NCI-H2081 (cell line): ENCODE measurements around the gene C20orf144.

Experiments
- DNase-seq, 2 experiments: peaks; one replicate each; lab custom pipeline; 2025; lab: John Stamatoyannopoulos, UW

The C20orf144 gene

DNA sequence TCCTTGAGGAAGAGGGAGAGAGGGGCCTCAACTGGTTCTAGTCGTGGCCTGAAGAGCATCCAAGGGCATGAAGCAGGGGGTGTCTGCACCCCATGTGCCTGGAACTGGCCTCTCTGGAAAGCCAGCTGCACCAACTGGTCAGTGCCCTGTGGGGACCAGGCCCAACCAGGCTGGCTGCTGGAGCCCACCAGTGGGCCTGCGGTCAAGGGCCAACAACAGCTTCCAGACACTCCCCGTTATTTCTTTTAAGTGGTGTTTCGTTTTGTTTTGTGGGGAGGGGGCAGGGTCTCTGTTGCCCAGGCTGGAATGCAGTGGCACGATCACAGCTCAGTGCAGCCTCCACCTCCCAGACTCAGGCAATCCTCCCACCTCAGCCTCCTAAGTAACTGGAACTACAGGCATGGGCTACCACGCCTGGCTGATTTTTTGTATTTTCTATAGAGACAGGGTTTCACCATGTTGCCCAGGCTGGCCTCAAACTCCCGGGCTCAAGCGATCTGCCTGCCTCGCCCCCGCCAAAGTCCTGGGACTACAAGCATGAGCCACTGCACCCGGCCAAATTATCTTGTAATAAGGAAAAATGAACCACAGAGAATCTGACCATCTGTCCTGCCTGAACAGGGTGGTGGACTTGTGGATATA is 11.9 kb upstream of the C20orf144 start:
- no peak for DNase-seq

DNA sequence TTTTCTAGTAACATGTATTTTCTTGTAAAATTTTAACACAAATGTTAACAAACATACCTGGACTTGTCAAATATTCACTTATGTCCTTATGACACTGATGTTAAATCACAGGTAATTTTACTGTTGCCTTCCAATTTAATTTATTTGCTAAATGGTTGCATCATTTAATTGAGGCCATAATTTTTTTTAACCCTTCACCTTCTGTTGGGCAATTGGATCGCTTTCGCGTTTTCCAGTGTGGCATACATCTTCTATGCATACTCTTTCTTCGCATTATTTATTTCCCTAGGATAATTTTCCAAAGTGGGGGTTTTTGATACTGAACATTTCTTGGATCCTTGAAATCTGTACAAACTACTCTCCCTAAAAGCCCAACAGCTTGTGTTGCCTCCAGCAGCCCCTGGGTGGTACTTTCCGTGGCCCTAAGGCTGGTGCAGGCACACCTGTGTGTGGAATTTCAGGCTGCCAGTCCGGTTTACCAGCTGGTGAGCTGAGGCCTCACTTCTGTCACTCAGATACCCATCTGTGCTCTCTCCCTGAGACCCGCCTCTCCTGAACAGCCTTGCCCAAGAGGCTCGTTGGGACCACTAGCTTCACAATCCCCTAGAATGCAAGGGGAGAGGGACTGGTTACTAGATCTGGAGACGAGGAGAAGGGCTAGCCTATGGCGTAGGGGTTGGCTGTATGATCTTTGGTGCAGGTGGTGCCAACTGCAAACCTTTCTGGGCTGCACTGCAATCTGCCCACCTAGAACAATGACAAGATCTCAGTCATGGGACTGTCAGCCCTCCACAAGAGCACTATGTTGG is 11.2 kb upstream of the C20orf144 start:
- DNase-seq, result peak in 1 of 2 experiments; percentile 37

DNA sequence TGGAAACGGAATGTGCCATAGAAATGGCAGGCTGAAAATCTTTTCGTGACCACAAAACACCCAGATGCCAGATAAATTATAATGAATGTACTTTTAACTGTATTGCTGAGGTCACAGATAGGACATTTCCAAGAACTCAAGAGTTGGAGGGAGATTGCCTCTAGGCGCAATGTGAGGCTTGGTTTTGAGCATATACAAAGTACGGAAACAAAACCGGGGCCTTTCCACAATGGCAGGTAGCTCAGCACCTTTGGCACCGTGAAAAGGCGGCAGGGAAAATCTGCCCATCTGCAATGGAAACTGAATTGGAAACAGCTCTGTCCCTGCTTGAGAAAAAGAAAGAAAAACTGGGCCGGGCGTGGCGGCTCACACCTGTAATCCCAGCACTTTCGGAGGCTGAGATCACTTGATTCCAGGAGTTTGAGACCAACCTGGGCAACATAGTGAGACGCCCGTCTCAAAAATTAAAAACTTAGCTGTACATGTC is 10.5 kb upstream of the C20orf144 start:
- DNase-seq, result no peak

DNA sequence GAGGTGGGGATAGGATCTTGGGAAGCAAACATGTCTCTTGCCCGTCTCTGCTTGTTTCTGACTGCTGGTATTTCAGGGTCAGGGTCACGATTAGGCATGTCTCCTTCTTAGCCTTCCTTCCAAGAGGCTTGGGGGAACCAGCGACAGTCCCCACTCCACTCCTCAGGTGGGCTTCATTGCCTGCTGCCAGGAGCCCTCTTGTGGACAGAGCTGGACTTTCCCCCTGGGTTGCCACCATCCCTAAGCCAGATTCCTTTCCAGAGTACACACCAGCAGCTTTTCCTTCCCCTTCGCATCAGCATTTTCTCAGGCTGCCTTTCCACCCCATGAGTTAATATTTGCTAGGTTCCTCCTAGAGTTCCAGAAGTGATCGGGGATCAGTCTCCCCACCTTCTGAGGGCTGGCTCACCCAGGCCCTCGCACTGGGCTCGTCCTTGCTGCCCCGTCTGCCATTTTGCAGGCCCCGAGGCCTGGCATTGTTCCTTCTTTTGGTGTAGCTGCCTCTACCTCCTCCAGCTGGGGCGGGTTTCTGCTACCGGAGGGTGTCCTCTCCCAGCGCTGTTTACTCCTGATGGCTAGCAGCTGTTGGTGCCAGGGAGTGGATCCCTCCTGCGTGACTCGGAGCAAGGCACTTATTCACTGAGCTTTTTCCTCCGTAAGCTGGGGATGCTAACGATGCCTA is 8.8 kb upstream of the C20orf144 start:
- peak; percentile 63 to 72 for DNase-seq

DNA sequence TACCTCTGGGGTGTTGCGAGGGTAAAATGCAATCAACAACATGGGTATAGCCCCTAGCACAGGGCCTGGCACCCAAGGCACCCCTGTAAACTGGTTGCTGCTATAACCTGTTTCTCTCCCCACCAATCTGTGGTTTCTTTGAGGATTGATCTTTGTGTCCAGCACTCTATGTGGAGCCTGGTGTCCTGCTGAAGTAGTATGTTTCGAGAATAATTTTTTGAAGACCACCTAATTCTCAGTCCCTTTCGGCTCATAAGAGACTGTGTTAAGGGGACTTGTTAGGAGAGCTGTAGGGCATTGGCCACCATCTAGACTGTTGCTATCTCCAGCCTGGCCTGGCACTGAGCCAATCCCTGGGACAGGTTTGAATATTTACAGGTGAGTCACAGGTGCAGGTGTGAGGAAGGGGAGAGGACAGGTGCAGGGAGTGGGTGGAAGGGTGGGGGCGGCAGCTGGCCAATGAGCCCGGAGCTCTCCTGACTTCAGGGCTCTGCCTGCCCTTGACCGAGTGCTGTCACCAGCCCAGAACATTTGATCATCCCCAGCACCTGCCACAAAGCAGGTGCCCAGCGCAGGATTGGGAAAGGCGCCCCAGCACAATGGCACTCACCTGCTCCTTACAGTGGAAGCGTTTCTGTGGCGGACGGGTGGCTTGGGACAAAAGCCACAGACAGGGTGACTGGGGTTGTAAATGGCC is 8.1 kb upstream of the C20orf144 start:
- peak; percentile 90 to 96 for DNase-seq

DNA sequence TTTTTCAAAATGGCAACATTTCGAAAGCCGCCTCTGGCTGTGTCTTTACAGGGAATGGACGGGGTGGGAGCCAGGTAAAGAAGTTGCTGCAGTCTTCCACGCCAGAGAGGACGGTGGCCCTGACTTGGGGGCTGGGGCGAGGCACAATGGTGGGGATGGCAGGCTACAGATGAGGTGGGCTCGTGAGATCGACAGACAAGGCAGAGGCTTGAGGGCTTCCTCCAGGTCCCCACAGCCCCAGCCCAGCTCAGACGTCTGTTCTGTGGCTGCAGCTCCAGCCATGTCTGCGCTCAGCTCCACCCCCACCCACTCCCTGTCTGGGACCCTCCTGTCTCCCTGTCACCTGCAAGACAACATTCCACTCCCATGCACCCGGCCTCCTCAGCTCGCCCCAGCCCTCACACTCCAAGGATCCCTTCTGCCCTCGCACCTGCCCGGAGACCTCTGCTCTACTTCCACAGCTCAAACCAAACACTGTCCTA is 7.4 kb upstream of the C20orf144 start:
- no peak for DNase-seq

DNA sequence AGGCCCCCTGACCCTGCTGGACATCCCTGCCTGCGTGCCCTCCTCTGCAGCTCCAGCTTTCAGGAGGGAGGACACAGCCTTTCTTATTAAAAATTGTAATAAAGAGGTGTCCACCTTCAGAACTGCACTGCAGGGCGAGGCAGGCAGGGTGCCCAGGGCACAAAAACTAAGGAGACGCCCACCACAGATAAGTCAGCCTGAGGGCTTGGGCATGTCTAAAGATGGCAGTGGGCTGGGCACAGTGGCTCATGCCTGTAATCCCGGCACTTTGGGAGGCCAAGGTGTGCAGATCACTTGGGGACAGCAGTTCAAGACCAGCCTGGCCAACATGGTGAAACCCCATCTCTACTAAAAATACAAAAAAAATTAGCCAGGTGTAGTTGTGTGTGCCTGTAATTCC is 7.0 kb upstream of the C20orf144 start:
- DNase-seq, result no peak

DNA sequence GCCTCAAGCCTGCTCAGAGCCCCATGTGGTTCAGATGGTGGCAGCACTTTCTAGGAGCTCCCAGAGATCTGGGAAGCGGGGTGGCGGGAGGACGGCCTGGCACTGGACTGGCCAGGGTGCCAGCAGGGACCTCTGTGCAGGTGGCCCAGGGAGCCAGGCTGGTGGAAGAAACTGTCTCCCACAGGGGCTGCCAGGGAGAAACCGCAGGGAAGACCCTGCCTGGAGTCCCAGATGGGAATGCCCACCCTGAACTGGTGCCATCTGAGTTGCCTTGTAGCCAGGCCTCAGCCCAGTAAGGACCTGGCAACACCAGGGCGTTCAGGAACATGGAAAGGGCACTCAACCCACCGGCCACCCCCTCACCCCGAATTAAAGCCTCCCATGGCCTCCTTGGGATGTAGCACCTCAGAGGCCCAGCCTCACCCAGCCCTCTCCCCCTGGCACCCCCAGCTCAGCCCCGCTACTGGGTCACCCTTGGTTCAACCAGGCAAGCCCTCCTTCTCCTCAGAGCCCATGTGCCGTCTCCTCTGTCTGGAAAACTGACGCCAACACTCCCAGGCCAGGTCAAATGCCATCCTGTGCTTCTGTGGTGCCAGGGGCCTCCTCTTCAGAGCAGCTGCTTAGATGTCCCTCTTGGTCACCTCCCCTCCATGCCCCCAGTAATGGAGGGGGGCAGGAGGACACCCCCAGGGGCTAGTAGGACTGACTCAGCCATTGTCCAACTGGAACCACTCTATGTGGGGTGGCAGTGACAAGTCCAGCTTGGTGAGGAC is 5.9 kb upstream of the C20orf144 start:
- DNase-seq, result no peak

DNA sequence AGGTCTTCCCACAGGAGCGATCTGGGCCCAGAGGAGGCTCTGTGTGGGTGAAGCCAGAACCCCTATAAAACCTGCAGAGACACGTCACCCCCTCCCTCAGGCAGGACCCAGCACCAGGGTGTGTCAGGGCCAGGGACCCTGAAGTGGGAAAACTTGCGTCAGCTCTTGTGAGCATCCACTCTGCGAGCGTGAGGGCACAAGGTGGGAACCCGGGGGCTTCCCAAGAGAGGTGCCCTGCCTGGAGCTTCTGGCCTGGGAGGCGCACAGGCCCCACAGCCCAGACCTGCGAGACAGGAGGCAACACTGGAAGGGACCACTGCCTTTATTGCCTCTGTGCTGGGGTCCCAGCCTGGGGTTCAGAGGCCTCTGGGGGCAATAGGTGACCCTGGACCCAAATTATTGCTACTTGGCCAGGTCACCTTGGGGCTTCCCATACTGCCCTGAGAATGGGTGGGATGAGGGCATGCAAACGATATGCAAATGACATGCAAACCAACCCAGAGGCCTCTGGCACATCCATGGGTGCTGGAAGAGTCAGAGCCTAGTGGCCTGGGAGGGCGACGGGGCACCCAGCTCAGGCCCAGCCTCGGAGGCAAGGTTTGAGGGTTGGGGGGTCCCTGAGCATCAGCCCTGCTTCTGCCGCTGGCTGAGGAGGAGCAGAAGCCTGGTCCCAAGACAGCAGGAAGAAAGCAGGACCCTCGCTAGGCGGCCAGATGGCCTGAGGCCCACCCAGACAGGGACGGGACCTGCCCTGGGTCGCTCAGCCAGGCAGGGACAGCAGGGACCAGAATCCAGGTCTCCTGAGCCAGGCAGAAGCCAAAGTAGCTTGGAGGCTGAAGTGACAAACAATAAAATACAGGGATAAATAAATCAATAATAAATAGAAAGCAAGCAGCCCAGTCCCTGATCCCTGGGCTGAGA is 5.1 kb upstream of the C20orf144 start:
- no peak for DNase-seq

DNA sequence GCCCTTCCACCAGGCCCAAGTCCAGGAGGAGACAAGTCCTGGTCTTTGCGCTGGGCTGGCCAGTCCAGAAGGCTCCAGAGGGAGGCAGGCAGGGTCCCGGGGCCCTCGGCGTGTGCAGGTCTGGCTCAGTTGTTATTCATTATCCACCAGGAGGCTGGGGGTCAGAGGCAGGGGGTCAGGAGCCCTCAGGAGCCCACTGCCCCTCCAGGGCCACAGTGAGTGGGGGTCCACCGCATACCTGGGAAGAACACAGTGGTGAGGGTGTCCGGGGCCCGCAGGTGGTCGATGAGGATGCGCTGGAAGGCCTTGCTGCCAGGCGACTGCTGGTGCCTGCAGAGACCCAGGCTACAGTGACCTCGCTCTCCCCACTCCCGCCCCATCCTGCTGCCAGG is 4.4 kb upstream of the C20orf144 start:
- no peak for DNase-seq

DNA sequence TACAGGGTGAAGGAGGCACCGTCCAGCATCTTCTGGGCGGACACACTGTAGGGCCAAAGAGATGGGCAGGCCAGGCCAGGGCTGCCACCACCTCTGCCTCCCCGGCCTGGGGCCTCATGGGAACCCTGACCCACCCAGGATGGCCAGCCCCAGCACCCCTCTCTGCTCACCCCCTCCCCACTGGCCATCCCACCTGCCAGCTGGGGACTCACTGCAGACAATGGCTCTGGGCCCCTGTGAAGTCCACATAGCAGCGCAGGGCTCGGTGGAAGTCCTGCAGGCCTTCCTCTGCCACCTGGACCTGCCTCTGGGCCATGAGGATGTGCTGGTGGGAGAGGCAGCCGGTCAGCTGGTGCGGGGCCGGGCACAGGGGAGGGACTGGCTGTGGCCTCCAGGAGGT is 3.6 kb upstream of the C20orf144 start:
- DNase-seq, result no peak

DNA sequence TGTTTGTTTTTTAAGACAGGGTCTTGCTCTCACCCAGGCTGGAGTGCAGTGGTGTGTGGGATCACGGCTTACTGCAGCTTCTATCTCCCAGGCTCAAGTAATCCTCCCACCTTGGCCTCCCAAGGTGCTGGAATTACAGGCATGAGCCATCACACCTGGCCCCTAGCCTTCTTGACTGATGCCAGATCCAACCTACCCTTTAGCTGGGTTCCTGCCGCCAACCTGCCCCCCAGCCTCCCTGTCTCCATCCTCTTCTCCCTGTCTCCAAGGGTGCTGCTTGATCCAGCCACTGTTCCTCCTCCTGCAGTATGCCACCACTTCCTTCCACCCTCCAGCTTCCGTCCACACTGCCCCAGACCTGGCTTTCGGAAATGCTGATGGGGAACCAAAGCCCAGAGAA is 3.2 kb upstream of the C20orf144 start:
- no peak for DNase-seq

DNA sequence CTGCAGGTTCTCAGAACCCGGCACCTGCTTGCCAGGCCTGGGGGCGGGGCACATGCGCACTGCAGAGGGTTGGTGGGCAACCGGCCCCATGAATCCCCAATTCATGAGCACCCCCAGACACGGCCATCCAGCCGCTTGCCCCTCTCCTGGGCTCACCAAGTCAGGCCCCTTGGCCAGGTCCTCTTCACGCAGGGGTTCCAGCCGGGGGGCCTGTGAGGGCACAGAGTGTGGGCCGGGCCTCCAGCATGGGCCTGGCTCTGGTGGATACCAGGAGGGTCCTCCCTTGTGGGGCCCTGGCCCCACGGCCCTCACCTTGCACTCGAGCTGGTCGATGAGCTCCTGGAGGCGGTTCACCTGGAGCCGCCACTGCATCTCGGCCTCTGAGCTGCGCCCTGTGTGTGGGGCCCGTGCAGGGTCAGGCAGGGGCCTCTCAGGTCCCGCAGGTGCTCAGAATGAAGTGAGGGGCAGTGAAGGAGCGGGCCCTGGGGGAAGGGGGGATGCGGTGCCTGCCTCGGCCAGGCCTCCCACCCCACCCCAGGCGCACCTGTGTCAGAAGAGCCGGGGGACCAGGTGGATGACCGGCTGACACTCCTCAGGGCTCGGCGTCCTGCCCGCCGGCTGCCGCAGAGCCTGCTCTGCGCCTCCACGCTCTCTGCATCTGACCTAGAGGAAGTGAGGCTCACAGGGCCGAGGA is 2.6 kb upstream of the C20orf144 start:
- DNase-seq, result no peak

DNA sequence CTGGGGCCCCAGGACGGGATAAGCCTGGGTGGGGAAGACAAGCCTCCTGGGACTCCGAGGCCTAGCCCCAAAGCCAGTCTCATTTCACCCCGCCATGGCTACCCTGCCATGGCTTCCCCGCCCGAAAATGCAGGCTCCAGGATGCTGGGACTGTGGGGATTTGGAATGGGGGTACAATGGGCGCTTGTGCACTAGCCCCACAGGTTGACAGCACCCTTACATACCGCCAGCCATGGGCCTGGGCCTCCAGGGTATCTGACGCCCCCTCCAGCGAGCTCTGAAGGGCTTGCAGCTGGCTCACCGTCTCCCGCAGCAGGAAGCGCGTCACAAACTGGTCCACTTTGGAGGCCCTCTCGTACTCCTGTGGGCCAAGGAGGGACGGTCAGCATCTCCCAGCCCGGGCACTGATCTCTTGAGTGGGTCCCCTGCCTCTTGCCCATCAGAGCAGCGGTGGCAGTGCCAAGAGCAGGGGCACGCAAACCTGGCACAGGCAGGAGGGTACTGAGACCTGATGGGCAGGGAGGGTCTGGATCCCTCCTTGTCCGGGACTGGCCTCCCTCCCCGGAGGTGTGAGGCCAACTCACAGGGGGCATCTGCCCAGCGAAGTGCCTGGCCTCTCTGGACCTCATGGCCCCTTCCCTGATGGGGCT is 2.0 kb upstream of the C20orf144 start:
- DNase-seq, result no peak

DNA sequence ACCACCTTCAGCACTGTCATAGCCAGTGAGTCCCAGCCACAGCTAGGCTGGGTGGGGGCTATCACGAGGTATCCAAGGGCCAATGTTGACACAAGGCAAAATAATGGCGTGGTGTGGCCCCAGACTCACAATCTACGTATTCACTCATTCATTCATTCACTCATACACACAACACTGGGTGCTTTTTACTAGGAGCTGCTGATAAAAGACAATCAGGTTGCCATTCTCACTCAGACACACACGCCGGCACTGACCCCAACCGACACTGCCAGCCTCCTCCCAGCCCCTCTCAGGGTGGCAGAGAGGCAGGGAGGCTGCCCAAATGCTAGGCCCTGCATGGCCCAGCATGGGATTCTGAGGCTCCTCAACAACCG is 1.5 kb upstream of the C20orf144 start:
- no peak for DNase-seq

DNA sequence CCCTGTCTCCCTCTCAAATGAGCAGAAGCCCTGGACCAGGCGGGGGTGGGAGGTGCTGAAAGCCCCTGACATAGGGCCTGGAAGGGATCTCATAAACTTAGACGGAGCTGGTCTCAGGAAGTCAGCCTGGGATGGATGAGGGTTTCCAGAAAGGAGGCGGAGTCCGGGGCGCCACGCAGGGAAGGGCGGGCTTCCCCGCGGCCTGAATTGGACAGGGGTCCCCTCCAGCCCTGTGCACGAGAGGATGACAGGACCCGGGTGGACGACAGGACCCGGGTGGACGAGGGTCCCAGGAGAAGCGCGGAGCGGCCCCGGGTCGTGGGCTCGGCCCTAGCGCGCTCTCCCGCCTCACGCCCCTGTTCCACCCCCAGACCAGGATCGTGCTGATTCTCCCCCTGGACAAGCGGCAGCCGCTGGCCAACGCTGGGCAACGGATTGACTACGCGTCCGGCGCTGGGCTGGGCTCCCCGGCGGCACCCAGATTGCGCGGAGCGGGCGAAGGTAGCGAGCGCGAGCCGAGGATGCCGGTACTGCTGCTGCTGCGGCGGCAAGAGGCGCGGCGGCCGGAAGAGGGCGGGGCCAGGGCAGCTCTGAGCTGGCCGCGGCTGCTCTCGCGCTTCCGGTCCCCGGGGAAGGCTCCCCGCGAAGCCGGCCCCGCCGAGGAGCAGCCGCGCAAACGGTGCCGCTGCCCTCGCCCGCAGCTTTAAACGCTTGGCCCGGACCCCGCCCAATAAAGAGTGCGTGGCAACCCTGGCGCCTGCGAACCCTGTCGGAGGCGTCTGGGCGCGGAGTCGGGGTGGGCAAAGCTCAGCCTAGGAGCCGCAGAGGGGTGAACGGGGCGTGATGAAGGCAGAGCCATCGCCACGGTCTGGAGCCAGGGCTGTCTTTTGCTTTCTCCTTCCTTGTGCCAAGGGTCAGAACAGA is 1.3 kb downstream of the C20orf144 start:
- DNase-seq, result peak; percentile 83 to 86

DNA sequence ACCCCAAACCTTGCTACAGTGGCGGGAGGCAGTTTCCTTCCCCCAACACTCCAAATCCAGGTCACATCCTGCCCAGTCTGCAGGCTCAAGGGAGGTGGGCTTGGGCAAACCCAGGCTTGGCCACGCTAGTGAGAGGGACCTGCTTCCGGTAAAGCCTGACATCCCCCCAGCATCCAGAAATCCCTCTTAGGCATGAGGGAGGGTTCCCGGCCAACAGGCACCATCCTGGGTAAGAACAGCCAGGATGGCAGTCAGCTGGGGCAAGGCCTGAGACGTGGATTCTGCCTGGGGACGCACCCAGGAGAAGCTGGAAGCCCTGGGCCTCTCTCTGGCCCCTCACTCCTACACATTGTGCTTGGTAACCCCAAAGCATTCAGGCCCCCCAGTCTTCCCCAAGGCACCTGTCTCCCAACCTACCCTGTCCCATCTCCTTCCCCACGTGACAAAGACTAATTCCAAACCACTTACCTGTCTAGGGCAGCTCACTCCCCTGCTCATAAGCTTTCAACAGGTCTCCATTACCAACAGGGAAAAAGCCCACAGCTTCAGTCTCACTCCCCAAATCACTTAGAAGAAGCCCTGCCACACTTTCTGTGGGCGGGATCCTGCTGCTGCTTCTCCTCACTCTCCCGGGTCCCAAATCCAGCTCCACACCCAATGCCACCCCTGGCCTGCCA is 2.1 kb downstream of the C20orf144 start:
- no peak for DNase-seq

DNA sequence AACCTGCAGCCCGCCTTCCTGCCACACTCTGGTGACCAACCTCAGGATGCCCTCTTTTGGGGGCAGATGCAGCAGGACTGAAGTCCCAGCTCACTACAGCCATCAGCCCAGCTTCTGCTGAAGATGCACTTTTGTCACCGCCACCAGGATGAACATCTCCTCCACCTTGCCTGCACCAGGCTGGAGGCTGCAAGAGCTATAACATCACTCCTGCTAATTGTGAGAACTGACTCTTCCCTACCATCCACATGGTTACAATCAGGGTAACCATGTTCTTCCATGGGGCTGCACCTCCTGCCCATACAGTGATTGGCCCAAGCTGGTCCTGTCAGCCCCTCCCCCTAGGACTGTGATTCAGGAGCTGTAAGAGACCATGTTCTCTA is 2.6 kb downstream of the C20orf144 start:
- no peak for DNase-seq
